Measurements from ENCODE around the gene SPTBN5.

DNA sequence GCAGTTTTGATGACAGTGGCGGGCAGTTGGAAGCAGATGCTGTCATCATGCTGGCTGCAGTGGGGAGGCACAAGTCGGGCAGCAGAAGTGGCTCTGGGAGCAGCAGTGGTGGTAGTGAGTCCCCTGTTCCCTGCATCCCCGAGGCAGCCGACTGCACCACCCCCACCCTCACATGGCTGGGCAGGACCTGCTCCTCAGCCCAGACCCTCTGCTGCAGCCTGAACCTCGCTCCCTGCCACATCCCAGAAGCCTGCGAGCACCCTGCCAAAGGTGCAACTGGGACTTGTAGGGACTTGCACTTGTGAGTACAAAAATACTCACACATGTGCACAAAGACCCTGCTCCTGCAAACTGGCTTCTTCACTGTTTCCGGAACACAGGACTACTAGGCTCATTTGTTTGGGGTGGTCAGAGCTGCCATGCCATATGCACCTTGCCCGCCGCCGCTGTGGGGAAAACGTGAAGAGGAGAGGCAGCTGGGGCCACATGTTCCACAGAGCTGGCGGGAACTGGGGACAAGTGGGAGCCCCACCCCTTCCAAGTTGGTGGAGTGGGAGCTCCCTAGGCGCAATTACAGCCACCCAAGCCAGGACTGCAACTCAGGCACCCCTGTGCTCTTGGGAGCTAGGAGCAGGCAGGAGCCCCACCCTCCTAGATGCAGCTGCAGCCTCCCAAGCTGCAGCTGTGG is 63.8 kb downstream of the SPTBN5 start:
- TF ChIP-seq POLR2A (IDR thresholded peaks at IDR 0.05; ENCODE audit: low read length) = no peak
- TF ChIP-seq GATA1 (IDR thresholded peaks at IDR 0.05; ENCODE audit: low read depth, low read length) = no peak

Data from erythroblast (primary cell).